Neural cell (in vitro differentiated cells): Measurements from ENCODE around the gene MYO5C.

ENCODE experiments used
- EP300 ChIP-seq: fragments of 450-650 bp; conservative IDR thresholded peaks from 2 replicates; pipeline ENCODE4 v1.6.1; 2014; ENCODE audit warnings: antibody characterized with exemption, mild to moderate bottlenecking, moderate library complexity; ENCODE audit not compliant: poor library complexity, severe bottlenecking
- EZH2 ChIP-seq: fragments of 200-600, 300-800 bp; shearing (Covaris generic), sonication (generic); IDR thresholded peaks from 2 replicates; pipeline ENCODE4 v1.6.1; 2014; ENCODE audit warnings: antibody characterized with exemption, low read length, borderline replicate concordance, mild to moderate bottlenecking; ENCODE audit not compliant: insufficient read depth, poor library complexity, severe bottlenecking
- POLR2AphosphoS5 ChIP-seq: IDR thresholded peaks from 2 replicates; pipeline ENCODE4 v1.6.1; 2012
- RAD21 ChIP-seq: fragments of 450-650 bp; conservative IDR thresholded peaks from 2 replicates; pipeline ENCODE4 v1.6.1; 2014; ENCODE audit warnings: antibody characterized with exemption, mild to moderate bottlenecking, moderate library complexity
- SMC3 ChIP-seq: fragments of 450-650 bp; conservative IDR thresholded peaks from 2 replicates; pipeline ENCODE4 v1.6.1; 2014; ENCODE audit warnings: antibody characterized with exemption, mild to moderate bottlenecking, moderate library complexity; ENCODE audit not compliant: poor library complexity
- TAF1 ChIP-seq: IDR thresholded peaks from 2 replicates; pipeline ENCODE4 v1.6.1; 2012; ENCODE audit warnings: low read depth
- TF ChIP-seq, protein P1 (sequence below): fragments of 450-650 bp; IDR thresholded peaks from 2 replicates; pipeline ENCODE4 v1.5.1; 2014; ENCODE audit warnings: antibody characterized with exemption, mild to moderate bottlenecking, moderate library complexity; ENCODE audit not compliant: poor library complexity, severe bottlenecking
- TF ChIP-seq, protein P2 (sequence below): IDR thresholded peaks from 2 replicates; pipeline ENCODE4 v1.6.1; 2012; ENCODE audit warnings: borderline replicate concordance

DNA sequence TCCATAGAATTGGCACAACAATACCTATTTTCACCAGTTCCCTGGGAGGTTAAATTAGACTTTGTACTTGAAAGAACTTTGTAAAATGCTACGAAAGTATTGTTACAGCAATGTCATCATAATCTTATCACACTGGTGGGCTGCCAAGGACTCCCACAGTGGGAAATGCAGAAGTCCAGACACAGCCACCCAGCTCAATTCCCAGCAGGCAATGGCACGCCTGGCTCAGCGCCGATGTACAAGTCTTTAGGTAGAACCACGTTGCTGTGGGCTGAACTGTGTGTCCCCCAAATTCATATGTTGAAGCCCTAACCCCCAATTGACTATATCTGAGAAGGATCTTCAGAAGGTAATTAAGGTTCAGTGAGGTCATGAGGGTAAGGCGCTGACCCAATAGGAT is 12.3 kb downstream of the MYO5C start:
- TF ChIP-seq EZH2 (no peak), EP300 (no peak), SMC3 (no peak), TAF1 (no peak), POLR2AphosphoS5 (no peak), RAD21 (no peak)
- TF ChIP-seq, protein P1, sequence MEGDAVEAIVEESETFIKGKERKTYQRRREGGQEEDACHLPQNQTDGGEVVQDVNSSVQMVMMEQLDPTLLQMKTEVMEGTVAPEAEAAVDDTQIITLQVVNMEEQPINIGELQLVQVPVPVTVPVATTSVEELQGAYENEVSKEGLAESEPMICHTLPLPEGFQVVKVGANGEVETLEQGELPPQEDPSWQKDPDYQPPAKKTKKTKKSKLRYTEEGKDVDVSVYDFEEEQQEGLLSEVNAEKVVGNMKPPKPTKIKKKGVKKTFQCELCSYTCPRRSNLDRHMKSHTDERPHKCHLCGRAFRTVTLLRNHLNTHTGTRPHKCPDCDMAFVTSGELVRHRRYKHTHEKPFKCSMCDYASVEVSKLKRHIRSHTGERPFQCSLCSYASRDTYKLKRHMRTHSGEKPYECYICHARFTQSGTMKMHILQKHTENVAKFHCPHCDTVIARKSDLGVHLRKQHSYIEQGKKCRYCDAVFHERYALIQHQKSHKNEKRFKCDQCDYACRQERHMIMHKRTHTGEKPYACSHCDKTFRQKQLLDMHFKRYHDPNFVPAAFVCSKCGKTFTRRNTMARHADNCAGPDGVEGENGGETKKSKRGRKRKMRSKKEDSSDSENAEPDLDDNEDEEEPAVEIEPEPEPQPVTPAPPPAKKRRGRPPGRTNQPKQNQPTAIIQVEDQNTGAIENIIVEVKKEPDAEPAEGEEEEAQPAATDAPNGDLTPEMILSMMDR, result no peak
- TF ChIP-seq, protein P2, sequence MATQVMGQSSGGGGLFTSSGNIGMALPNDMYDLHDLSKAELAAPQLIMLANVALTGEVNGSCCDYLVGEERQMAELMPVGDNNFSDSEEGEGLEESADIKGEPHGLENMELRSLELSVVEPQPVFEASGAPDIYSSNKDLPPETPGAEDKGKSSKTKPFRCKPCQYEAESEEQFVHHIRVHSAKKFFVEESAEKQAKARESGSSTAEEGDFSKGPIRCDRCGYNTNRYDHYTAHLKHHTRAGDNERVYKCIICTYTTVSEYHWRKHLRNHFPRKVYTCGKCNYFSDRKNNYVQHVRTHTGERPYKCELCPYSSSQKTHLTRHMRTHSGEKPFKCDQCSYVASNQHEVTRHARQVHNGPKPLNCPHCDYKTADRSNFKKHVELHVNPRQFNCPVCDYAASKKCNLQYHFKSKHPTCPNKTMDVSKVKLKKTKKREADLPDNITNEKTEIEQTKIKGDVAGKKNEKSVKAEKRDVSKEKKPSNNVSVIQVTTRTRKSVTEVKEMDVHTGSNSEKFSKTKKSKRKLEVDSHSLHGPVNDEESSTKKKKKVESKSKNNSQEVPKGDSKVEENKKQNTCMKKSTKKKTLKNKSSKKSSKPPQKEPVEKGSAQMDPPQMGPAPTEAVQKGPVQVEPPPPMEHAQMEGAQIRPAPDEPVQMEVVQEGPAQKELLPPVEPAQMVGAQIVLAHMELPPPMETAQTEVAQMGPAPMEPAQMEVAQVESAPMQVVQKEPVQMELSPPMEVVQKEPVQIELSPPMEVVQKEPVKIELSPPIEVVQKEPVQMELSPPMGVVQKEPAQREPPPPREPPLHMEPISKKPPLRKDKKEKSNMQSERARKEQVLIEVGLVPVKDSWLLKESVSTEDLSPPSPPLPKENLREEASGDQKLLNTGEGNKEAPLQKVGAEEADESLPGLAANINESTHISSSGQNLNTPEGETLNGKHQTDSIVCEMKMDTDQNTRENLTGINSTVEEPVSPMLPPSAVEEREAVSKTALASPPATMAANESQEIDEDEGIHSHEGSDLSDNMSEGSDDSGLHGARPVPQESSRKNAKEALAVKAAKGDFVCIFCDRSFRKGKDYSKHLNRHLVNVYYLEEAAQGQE, result no peak
